ENCODE data around the gene PAK2. TPM values are rescaled to one million over a fixed set of nuclear protein-coding genes. Genes with fewer than 3 reads are reported as not detected.
A peak's percentile ranks its signal among the peaks of the same experiment; 100 is the strongest.

The PAK2 gene
- total RNA-seq (10 to 100 TPM; 36.2 to 41.7 TPM), total RNA-seq (63.0 to 359 (median 119) reads per million in 172 experiments)
- 63.3 TPM for polyA plus RNA-seq (2013, experiment 1 of 2)
- polyA plus RNA-seq (2013, experiment 2 of 2): 66.4 TPM

- intact Hi-C loops (cut with DNase I, micrococcal nuclease): loop anchor here (1.0 to 5.0 kb wide), 6 partner anchors 28 to 658 kb away; partner anchors contain the start of genes CEP19 (in 2 of the 2), PIGX (in 2 of the 2), FBXO45 (in 1 of the 2) and NCBP2 (in 1 of the 2)
- Mint-ChIP-seq H3K27ac (peak within 1 kb of the TSS; percentile 95), H3K9me3 (no peaks in the 10 kb centered on the region), H3K4me3 (peak within 1 kb of the TSS; percentile 98), H3K27me3 (no peaks in the 10 kb centered on the region), H3K4me1 (ENCODE audit: low read depth) (peaks cover 35% of the 10 kb centered on the region), H3K36me3 (ENCODE audit: low read depth) (peaks cover 15% of the 10 kb centered on the region)
- Histone ChIP-seq H3K4me3 (ENCODE audit: low read length) (peak within 1 kb of the TSS; percentile 96), H3K4me1 (ENCODE audit: insufficient read depth, low read length) (peaks cover 21% of the 10 kb centered on the region), H3K27ac (ENCODE audit: low read depth in 1 of 2, low read length in 2 of 2) (peak within 1 kb of the TSS; percentile 86 to 95), H3K27me3 (ENCODE audit: control insufficient read depth in 1 of 2, insufficient read depth in 2 of 2, low read length in 2 of 2) (no peaks in the 10 kb centered on the region), H3K9me3 (ENCODE audit: control insufficient read depth in 1 of 2, insufficient read depth in 1 of 2, low read length in 2 of 2) (no peaks in the 10 kb centered on the region), H3K36me3 (ENCODE audit: insufficient read depth, low read length) (no peaks in the 10 kb centered on the region)
- DNase-seq (peak; percentile 80 to 96 (median 92)), ATAC-seq (ENCODE audit: poor library complexity) (peak; percentile 80)
- POLR2A ChIA-PET: interaction anchor here (0.8 to 2.7 kb wide), 23 partner anchors 9 to 560 kb away, joined by 3 to 57 read pairs (median 4); partner anchors contain the start of genes CEP19, DYNLT2B, FBXO45 and NCBP2
- no peak for TF ChIP-seq CTCF (IDR thresholded peaks at IDR 0.05)
- CTCF ChIA-PET: interaction anchor here (1.0 to 2.4 kb wide), 6 partner anchors 28 to 202 kb away, joined by 3 to 8 read pairs (median 4); partner anchors contain the start of genes CEP19, FBXO45, NCBP2 and PIGX
These were observed at the start of gene PAK2 for GRCh38 chr3:196739671-196740480. Gene PAK2, plus strand, starts transcription at chr3:196739857. Its CDS starts 42,790 bp downstream, at chr3:196782647.

GRCh38 chr3:196689941-196690660 lies 49.6 kb upstream of the PAK2 start:
- H3K4me3 Mint-ChIP-seq: no peak overlapping the region
- Histone ChIP-seq H3K36me3 (ENCODE audit: insufficient read depth, low read length) (no peaks in the 10 kb centered on the region), H3K4me1 (ENCODE audit: insufficient read depth, low read length) (peaks cover 12% of the 10 kb centered on the region), H3K27ac (ENCODE audit: low read depth in 1 of 2, low read length in 2 of 2) (no peak overlapping the region), H3K27me3 (ENCODE audit: control insufficient read depth in 1 of 2, insufficient read depth in 2 of 2, low read length in 2 of 2) (no peaks in the 10 kb centered on the region), H3K4me3 (ENCODE audit: low read length) (peak overlapping the region; percentile 25), H3K9me3 (ENCODE audit: control insufficient read depth in 1 of 2, insufficient read depth in 1 of 2, low read length in 2 of 2) (no peaks in the 10 kb centered on the region)
- ChIA-PET POLR2A (interaction anchor here (1.0 to 1.1 kb wide), 2 partner anchors 58 to 80 kb away, joined by 3 read pairs; no protein-coding TSS in a partner anchor), CTCF (interaction anchor here (1.0 to 1.6 kb wide), 4 partner anchors 49 to 161 kb away, joined by 3 to 7 read pairs (median 3); no protein-coding TSS in a partner anchor)
- H3K9me3 Mint-ChIP-seq: no peaks in the 10 kb centered on the region
- intact Hi-C loops (cut with DNase I, micrococcal nuclease): loop anchor here in 1 of 2 experiments (5.0 kb wide), 1 partner anchor 153 kb away; no protein-coding TSS in a partner anchor
- no peaks in the 10 kb centered on the region for H3K27me3 Mint-ChIP-seq
- no peak for TF ChIP-seq CTCF (IDR thresholded peaks at IDR 0.05)
- no peak for DNase-seq
- no peak overlapping the region for H3K27ac Mint-ChIP-seq
- ATAC-seq (ENCODE audit: poor library complexity): no peak
- H3K36me3 Mint-ChIP-seq (ENCODE audit: low read depth): no peaks in the 10 kb centered on the region
- H3K4me1 Mint-ChIP-seq (ENCODE audit: low read depth): peaks cover 2% of the 10 kb centered on the region

DNA sequence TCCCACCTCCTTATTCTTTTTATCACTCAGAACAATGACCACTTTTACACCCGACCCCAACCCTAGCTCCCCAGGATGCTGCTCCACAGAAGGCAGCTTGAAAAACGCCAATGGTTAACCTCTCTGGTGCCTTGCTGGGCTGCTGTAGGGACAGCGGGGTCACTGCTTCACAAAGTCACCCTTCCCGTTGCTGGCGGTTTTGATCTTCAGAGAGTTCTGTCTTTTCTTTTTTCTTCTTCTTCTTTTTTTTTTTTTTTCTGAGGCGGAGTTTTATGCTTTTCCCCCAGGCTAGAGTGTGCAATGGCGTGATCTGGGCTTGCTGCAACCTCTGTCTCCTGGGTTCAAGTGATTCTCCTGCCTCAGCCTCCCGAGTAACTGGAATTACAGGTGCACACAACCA lies 48.3 kb upstream of the PAK2 start:
- no peaks in the 10 kb centered on the region for H3K4me1 Mint-ChIP-seq (ENCODE audit: low read depth)
- no peak overlapping the region for H3K4me3 Mint-ChIP-seq
- no peaks in the 10 kb centered on the region for H3K36me3 ChIP-seq (ENCODE audit: insufficient read depth, low read length)
- ChIA-PET POLR2A (interaction anchor here (0.8 kb wide), 1 partner anchor 19 kb away, joined by 4 read pairs; no protein-coding TSS in a partner anchor), CTCF (interaction anchor here (1.2 to 1.3 kb wide), 2 partner anchors 47 to 82 kb away, joined by 3 to 5 read pairs; no protein-coding TSS in a partner anchor)
- peaks cover 11% of the 10 kb centered on the region for H3K4me1 ChIP-seq (ENCODE audit: insufficient read depth, low read length)
- H3K9me3 ChIP-seq (ENCODE audit: control insufficient read depth in 1 of 2, insufficient read depth in 1 of 2, low read length in 2 of 2): no peaks in the 10 kb centered on the region
- no peak for TF ChIP-seq CTCF (IDR thresholded peaks at IDR 0.05)
- DNase-seq: no peak
- H3K4me3 ChIP-seq (ENCODE audit: low read length): peak overlapping the region; percentile 25
- H3K27ac Mint-ChIP-seq: no peak overlapping the region
- H3K27me3 ChIP-seq (ENCODE audit: control insufficient read depth in 1 of 2, insufficient read depth in 2 of 2, low read length in 2 of 2): no peaks in the 10 kb centered on the region
- no peak for ATAC-seq (ENCODE audit: poor library complexity)
- no peaks in the 10 kb centered on the region for H3K36me3 Mint-ChIP-seq (ENCODE audit: low read depth)
- no peak overlapping the region for H3K27ac ChIP-seq (ENCODE audit: low read depth in 1 of 2, low read length in 2 of 2)
- no peaks in the 10 kb centered on the region for H3K27me3 Mint-ChIP-seq
- intact Hi-C loops (cut with DNase I, micrococcal nuclease): no loop called here
- no peaks in the 10 kb centered on the region for H3K9me3 Mint-ChIP-seq

Data from CD4-positive, alpha-beta T cell (primary cell).